Measurements from ENCODE around the gene VSIG10L2.

- TF ChIP-seq, protein P1, sequence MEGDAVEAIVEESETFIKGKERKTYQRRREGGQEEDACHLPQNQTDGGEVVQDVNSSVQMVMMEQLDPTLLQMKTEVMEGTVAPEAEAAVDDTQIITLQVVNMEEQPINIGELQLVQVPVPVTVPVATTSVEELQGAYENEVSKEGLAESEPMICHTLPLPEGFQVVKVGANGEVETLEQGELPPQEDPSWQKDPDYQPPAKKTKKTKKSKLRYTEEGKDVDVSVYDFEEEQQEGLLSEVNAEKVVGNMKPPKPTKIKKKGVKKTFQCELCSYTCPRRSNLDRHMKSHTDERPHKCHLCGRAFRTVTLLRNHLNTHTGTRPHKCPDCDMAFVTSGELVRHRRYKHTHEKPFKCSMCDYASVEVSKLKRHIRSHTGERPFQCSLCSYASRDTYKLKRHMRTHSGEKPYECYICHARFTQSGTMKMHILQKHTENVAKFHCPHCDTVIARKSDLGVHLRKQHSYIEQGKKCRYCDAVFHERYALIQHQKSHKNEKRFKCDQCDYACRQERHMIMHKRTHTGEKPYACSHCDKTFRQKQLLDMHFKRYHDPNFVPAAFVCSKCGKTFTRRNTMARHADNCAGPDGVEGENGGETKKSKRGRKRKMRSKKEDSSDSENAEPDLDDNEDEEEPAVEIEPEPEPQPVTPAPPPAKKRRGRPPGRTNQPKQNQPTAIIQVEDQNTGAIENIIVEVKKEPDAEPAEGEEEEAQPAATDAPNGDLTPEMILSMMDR (IDR thresholded peaks at IDR 0.05): no peak
- TF ChIP-seq POLR2A (IDR thresholded peaks at IDR 0.05): no peak
Measured at GRCh38 chr11:125935618-125936199, 10.1 kb upstream of the VSIG10L2 start.
